ENCODE measurements around the gene USP6NL.
"Not testable (repeated sequence)": the region's sequence is repeated elsewhere in the genome, so short reads cannot be mapped to it uniquely, and the experiment has no call there.

The USP6NL gene

DNA sequence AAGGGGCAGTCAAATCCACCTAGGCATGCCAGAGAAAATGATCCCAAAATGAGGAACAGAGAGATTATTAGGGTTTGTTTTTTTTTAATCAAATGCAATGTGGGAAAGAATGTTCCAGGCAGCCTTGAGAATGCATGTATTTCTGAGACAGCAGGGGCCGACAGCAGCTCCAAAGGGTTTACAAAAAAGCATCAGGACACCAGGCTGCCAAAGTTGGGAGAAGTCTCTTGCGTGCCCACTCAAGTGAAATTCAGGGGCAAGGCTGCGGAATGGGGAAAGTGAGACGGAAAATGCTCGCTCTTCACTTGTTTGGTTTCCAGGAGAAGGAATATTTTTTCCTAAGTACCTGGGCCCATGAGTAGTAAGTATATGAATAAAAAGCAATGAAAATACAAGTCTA, 101.2 kb downstream of the USP6NL start:
- no peak for DNase-seq

DNA sequence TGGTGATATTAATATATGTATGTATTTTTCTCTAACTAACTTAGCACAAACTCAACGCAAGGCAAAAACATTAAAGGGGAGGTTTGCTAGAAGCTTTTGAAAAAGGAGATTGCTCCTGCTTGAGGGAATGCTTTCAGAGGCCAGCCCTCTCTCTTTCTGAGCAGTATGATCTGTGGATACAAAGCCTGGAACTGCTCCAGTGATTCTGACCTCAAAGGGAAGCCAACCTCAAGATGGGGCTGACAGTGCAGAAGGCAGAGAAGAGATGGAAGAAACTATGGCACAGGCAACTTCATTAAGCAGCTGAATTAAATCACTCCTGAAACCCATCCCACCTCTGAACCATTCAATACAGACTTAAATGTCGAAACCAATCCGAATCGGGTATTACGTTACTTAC, 102.4 kb downstream of the USP6NL start:
- no peak for DNase-seq

DNA sequence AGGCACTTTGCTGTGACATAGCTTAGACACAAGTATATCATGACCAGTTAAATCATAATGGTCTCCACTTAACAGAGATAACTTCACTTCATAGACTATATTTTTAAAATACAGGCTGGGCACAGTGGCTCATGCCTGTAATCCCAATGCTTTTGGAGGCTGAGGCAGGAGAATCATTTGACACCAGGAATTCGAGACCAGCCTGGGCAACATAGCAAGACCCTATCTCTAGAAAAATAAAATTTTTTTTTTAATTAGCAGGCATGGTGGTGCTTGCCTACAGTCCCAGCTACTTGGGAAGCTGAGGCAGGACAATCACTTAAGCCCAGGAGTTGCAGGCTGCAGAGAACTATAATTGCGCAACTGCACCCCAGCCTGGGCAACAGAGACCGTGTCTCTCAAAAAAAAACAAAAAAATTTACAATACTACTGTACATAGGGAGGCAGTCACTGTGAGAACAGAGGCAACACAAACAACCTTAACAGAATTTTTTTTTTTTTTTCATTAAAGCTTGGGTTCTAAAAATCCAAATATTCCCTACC, 105.1 kb downstream of the USP6NL start:
- no peak for DNase-seq

DNA sequence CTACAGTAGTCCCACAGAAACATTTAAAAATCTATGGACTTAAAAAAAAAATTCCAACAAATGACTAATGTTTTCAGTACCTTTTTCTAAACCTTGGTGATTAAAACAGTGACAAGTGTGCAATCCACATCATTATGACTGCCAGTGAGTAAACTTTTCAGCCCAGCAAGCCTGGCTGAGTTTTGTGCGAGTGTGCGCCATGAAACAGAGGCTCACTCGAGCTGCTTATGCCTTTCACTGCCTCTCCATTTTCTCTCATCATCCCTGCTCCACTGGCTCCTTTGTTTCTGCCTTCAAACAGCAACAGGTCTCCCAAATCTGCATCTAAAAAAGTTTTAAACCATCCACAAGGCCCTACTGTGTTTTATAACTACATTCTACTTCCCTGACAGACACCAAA, 105.8 kb downstream of the USP6NL start:
- DNase-seq, result no peak

DNA sequence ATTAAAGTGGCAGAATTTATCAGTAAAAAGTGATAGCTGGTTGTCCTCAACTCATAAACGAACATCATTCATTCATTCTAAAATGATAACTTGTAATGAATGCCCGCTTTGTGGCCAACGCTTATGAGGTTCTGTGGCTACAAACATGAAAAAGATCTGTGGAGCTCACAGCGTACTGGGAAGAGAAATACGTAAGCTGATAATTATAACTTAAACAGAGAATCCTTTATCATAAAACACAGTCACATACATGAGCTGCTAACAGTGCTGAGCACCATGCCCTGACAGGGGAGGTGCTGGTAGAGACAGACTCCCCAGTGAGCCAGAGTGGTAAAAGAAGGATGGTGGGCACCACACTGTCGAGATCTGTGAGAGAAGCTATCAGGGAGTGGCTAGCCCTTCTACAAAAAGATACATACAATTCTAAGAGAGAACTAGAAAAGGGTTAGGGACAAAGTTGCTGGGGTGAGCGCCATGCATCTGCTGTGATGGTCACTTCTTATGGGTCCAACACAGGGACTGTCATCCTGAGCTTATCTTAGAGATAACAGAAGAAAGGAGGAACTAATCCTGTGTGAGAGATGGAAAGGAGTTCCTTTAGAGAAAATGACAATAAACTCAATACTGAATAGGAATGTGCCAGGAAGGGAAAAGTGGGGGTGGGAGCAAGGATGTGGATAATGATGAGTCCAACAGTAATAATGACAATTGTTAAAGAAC, 106.7 kb downstream of the USP6NL start:
- no peak for DNase-seq

DNA sequence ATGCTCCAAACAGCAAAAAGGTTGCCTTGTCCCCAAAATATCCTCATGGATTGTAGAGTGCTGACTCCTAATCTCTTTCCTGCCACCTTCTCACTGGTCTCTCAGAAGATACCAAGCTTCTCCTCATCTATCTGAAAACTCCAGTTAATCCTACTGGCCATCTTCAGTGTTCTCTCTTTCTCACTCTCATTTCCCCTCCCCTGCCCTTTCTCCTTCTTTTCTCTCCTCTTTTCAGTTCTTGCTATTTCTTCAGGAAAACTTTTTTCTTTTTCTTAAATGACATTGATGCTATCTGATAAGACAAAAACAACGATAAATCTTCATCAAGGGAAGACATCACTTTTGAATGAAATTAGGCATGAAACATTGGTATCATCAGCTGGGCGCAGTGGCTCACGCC, 109.8 kb downstream of the USP6NL start:
- no peak for DNase-seq

DNA sequence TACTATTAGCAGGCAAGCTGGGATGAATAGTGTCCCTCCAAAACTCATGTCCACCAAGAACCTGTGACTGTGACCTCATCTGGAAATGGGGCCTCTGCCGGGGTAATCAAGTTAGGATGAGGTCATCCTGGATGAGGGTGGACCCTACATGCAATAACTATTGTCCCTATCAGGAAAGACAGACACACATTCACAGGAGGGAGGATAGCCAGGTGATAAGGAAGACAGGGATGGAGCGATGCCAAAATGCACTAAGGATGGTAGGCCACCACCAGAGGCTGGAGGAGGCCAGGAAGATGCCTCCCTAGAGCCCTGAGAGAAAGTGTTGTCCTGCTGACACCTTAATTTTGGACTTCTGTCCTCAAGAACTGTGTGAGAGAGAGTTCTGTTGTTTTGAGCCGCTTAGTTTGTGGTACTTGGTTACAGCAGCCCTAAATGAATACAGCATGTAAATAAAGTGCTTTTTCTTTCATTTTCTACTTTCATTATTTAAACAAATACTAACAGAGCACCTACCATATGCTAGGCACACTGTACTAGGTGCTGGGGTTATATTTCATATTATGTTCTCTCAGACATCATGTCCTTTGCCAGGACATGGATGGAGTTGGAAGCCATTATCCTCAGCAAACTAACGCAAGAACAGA, 111.9 kb downstream of the USP6NL start:
- DNase-seq, result no peak

DNA sequence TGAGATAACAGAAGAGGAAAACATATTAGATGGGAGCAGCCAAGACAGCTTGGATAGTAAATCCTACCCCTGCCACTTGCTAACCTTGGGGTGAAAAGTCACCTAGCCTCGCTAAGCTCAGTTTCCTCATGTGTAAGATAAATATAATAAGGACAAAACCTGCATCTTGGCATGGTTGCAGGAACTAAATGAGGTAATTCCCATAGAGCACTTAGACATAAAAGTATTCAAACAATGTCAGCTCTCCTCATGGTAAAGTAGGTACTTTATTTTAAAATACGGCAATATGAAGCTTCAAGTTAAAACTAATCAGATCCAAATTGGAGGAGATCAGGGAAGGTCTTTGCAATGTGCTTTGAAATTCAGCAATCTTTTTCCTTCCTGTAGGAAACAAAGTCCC, 113.1 kb downstream of the USP6NL start:
- DNase-seq, result no peak

DNA sequence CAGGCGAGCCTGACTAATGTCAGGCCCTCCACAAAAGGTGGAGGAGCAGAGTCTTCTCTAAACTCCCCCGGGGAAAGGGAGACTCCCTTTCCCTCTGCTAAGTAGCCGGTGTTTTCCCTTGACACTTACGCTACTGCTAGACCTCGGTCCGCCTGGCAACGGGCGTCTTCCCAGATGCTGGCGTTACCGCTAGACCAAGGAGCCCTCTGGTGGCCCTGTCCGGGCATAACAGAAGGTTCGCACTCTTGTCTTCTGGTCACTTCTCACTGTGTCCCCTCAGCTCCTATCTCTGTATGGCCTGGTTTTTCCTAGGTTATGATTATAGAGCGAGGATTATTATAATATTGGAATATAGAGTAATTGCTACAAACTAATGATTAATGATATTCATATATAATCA, 116.5 kb downstream of the USP6NL start:
- not testable (repeated sequence) for DNase-seq

DNA sequence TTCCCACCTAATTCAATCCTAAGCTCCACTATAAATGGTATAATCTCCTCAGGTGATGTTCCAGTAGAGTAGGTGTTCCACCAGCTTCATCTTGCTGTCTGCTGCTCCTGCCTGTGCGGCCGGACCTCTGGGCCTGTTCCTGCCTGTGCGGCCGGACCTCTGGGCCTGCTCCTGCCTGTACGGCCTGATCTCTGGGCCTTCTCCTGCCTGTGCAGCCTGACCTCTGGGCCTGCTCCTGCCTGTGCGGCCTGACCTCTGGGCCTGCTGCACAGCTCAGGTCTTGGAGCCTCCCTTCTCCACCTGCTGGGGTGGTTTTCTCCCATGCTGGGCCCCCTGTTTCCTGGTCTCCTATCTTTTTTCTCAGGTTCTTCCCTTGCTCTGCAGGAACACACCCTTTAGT, 117.8 kb downstream of the USP6NL start:
- no peak for DNase-seq

DNA sequence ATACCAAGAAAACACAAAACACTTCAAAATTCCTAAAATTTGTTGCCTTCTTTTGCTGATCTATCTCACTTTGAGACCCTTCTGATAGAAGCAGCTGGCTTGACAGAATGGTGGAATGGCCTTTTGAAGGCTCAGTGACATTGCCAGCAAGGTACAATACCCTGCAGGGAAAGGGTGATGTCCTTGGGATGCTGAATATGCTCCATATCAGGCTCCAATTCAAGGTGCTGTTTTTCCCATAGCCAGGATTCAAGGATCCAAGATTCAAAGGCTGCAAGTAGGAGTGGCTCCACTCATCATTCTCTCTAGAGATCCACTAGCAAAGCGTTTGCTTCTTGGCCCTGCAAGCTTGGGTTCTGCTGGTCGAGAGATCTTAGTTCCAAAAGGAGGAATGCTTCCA, 120.4 kb downstream of the USP6NL start:
- DNase-seq, result no peak

DNA sequence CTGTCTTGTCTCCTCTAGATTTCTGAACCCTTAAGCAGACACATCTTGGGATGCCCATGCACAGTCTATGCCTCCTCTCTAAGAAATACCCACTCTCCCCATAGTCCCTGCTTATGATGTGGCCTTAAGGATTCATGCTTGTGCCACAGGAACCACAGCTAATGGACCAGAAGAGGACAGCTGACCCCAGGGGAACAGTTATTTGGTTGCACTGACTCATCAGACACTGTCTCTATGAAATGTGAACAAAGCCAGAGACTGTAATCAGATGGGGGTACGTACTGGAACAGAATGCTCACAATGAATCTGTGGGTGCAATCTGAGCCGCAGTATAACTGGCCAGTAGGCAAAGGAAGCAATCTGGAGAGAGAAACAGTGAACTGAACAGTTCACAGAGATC, 121.9 kb downstream of the USP6NL start:
- no peak for DNase-seq

DNA sequence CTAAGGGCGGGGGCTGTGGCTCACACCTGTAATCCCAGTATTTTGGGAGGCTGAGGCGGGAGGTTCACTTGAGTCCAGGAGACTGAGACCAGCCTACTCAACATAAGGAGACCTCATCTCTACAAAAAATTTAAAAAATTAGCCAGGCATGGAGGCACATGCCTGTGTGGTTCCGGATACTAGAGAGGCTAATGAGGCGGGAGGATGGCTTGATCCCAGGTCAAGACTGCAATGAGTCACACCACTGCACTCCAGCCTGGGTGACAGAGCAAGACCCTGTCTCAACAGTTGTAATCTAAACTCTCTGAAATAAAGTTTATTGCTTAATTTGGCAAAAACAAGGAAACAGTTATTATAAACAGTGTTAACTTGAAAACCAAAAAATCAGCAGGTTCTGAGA, 123.3 kb downstream of the USP6NL start:
- no peak for DNase-seq

DNA sequence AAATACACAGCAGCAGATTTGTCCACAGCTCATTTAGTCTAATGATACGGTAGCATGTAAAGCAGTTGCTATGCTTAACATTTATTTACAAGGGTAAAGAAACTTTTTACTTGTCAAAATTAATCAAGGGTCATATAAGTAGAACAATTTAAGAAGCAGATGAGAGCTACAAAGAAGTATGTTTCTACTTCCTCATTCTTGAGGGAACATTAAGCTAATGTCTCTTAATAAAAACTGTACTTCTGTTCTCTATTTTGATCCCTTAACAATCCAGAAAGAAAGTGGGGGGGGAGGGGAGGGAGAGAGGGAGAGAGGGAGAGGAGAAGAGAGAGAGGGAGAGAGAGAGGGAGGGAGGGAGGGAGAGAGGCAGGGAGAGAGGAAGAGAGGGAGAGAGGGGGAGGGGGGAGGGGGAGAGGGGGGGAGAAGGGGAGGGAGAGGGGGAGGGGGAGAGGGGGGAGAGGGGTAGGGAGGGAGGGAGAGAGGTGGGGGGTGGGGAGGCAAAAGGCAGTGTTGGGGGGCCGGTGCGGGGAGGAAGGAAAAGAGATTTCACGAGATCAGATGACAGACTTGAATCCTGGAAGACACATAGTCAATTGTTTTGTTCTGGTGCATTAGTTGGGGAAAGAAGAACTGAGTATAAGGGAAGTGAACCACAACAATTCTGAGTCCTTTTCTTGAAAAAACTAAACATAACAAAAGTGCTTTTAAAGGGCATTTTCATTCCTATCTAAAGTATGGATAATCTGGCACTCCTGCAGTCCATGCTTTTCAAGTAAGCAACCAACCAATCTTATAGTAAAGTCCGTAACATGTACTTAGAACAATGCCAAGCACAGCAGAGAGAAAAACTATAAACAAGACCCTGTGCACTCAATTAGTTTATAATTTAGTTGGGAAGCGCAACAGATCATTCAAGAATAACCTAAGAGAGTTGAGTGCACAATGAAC, 128.0 kb downstream of the USP6NL start:
- no peak for DNase-seq

DNA sequence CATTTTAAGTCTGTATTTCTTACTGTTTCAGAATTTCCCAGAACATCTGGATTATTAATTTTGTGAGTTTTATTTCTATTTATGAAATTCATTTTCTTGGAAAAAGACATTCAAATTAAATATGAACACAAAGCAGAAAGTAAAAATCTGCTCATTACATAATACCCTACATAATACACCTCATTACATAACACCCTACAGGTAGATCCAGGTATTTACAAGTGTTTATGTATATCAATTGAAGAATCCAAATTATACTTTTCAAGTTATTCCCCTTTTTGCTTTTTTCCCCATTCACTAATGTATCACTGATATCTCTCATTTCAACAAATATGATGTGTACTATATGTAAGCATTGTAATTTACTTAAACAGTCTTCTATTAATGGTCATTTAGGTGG, 129.1 kb downstream of the USP6NL start:
- no peak for DNase-seq

DNA sequence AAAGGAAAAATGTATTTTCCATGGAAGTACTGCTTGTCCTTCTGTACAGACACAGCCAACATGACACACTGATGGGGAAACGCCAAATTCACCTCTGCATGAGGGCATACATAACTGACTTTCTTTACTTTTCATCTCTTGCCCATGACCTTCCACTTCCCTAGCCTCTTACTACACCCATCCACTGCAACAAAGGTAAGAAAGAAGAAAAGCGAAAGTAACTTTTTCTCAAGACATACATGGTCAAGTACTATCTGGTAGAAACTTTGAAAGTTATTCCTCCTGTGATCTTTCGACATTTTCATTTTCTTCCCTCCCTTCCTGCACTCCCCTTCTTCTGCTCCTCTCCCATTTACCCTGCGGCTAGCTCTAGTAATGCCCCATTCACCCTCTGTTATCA, 130.8 kb downstream of the USP6NL start:
- DNase-seq, result no peak

DNA sequence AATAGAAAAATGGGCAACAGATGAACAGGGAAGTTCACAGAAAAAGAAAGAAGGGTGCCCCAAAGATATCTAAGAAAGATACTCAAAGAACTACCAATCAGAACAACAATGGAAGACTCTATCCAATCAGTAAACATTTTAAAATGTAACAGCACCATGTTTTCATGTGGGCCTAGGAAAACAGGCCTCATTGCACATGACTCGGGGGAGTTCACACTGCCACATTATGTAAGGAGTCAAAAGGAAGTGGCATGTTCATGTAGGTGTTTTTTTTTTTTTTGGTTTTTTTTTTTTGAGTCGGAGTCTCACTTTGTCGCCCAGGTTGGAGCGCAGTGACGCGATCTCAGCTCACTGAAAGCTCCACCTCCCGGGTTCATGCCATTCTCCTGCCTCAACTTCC, 132.2 kb downstream of the USP6NL start:
- no peak for DNase-seq

DNA sequence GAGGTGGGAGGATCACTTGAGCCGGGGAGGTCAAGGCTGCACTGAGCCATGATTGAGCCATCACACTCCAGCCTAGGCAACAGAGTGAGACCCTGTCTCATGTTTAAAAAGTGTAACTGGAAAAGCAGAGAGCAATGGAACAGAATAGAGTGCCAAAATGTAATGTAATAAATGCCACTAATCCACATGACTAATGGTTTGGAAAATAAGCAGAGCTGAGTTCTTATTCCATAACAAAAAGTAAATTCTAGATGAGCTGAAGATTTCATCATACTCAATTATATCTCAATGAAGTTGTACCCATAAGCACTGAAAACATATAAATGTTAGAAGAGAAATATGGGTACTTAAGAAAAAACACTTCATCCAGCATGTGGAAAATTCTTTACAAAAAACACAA, 132.6 kb downstream of the USP6NL start:
- DNase-seq, result no peak

DNA sequence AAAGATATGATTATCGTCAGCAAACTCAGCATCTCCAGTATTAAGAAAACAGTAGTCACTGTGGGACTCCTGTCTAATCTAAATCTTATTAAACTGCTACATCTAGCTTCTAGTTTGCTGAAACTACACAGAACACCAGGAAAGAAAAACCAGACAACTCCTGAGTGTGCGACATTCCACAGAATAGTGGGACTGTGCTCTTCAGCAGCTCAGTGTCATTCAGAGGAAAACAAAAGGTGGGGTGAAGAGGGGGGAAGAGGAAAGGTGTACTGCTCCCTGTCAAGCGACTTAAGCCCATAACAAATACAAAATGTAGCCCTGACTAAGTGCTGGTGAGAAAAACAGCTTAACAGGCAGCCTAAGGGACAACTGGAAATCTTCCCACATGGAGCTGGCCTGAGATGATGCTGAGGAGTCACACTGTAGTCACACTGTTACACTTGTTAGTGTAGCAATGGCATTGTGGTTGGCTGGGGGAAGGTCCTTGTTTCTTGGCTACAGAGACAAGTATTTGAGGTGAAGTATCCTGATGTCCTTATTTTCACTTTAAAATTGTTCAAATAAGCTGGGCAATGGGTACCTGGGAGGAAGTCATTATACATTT, 135.5 kb downstream of the USP6NL start:
- DNase-seq, result no peak

DNA sequence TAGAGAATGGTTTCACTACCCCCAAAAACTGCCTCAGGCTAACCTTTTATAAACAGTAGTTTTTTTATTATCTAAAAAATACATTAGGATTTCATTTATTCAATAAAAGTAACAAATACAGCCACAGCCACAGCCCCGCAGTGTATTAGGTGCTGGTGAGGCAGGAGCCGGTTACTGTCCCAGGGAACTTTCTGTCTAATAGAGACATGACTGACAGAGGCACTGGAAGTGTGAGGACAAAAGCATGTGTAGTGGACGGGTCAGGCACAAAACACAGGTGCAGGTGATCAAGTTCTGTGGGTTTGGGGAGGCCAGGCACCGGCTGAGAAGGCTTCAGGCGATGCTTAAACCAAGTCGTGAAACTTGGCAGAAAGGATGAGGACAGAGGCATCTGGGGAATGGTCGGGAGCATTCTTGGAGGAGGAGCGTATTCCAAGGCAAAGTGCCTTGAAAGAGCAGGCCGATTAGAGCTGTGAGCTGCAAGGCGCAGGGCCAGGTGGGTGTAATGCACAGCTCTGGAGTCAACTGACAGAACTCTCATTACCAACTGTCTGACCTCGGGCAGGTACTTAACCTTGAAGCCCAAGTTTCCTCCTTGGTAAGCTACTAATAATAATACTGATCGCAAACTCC, 138.2 kb downstream of the USP6NL start:
- DNase-seq, result no peak

DNA sequence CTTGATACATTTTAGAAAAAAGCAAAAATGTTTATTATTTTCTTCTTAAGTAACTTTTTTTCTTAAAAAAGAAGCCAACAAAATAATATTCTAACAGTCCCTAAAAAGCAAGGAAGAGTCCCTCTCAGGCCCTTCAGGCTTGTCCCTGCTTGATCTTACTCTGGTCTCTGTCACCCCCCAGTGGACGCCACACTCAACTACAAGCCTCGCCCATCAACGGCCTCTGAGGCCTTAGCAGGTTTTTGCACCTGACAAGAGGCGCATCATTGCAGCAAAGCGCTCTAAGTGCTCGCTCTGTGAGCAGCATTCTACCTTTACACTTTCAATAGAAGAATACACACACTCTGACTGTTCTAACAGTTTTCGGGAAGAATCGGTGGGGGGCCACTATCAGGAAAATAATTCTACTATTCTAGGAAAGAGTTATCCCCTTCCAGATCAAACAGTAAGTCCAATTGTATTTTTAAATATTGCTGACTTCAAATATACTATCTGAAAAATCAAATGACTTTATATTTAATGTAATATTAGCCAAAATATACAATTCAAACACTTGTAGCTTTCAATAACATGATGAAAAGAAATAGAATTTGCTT, 139.2 kb downstream of the USP6NL start:
- peak; percentile 31 for DNase-seq

Data from NCI-H1694 (cell line).